ENCODE results near the gene ACVRL1. TPM values are rescaled to one million over a fixed set of nuclear protein-coding genes. Genes with fewer than 3 reads are reported as not detected.

ACVRL1 gene
- total RNA-seq, 1 experiment from 2014 or later = not detected

- Mint-ChIP-seq H3K9me3 (no peaks in the 10 kb centered on the region), H3K27me3 (ENCODE audit: low read depth) (peaks cover 21% of the 10 kb centered on the region), H3K4me1 (peaks cover 19 to 30% of the 10 kb centered on the region in 2 experiments), H3K27ac (peak overlapping the region in 1 of 3 experiments; percentile 58; a peak in 1 of 7 replicates), H3K36me3 (ENCODE audit: insufficient read depth in 1 of 3, low read depth in 3 of 3) (no peaks in the 10 kb centered on the region; a peak in 1 of 7 replicates), H3K4me3 (peak overlapping the region; percentile 68 to 82)
- Histone ChIP-seq H3K79me2 (ENCODE audit: insufficient read depth, low read length) (no peaks in the 10 kb centered on the region), H2AK5ac (ENCODE audit: insufficient read length, low read length) (no peak overlapping the region), H3K79me1 (ENCODE audit: insufficient read depth, low read depth, low read length, poor library complexity, severe bottlenecking) (no peaks in the 10 kb centered on the region), H3K14ac (ENCODE audit: insufficient read depth, low read length) (no peak overlapping the region), H3T11ph (ENCODE audit: low read length) (no peak overlapping the region), H3K27ac (ENCODE audit: insufficient read length, low read depth, low read length) (no peak overlapping the region), H3K23me2 (ENCODE audit: insufficient read length, low read depth, low read length, poor library complexity, severe bottlenecking) (no peaks in the 10 kb centered on the region), H3K4me1 (ENCODE audit: insufficient read depth, low read length) (peaks cover 2% of the 10 kb centered on the region), H3K4ac (ENCODE audit: low read depth, low read length) (no peak overlapping the region), H4K5ac (ENCODE audit: insufficient read length, low read depth, low read length) (no peak overlapping the region), H2BK5ac (ENCODE audit: insufficient read length, low read length) (no peak overlapping the region), H2BK15ac (ENCODE audit: low read depth, low read length) (no peak overlapping the region), H3K56ac (ENCODE audit: insufficient read length, low read depth, low read length) (no peak overlapping the region), H4K20me1 (ENCODE audit: control insufficient read depth, insufficient read depth, insufficient read length) (no peaks in the 10 kb centered on the region), H3K9me3 (ENCODE audit: control insufficient read depth, low read depth, low read length) (no peaks in the 10 kb centered on the region), H3K9ac (ENCODE audit: extremely low read depth, insufficient read length, low read length) (no peak overlapping the region), H2BK12ac (ENCODE audit: insufficient read length, low read depth, low read length) (no peak overlapping the region), H2AFZ (ENCODE audit: low read length) (no peak overlapping the region), H3K23ac (ENCODE audit: insufficient read length, low read depth, low read length) (no peak overlapping the region), H3K27me3 (ENCODE audit: insufficient read depth, low read length) (no peaks in the 10 kb centered on the region), H4K8ac (replicated peaks; ENCODE audit: insufficient read length, low read depth, low read length) (no peak overlapping the region), H3K18ac (ENCODE audit: insufficient read length, low read depth, low read length) (no peak overlapping the region), H2BK20ac (ENCODE audit: low read depth, low read length, poor library complexity, severe bottlenecking) (no peak overlapping the region), H2BK120ac (ENCODE audit: low read depth, low read length, poor library complexity, severe bottlenecking) (no peak overlapping the region), H3K4me2 (ENCODE audit: insufficient read depth, insufficient read length, low read length) (peak overlapping the region; percentile 43), H4K91ac (ENCODE audit: insufficient read length, low read depth, low read length) (no peak overlapping the region)
- WGBS (ENCODE audit: extremely low coverage, insufficient read length, low lambda C conversion rate) = no CpG with 5 or more reads among the region's 15 CpGs
- DNase-seq = no peak
- TF ChIP-seq CTCF (conservative IDR thresholded peaks at IDR 0.05) = no peak
Measured at GRCh38 chr12:51888316-51889215, 18.7 kb upstream of the ACVRL1 start.
